Suppressor macrophage treated with lipopolysaccharide for 4 hours (primary cell): ENCODE data around the gene SRSF9.
"Not testable (repeated sequence)": the region's sequence is repeated elsewhere in the genome, so short reads cannot be mapped to it uniquely, and the experiment has no call there.

ENCODE experiments used
- DNase-seq: peaks from one replicate; pipeline ENCODE4 v3.0.0-alpha.2; 2020

Gene SRSF9

GRCh38 chr12:120469450-120470149, at the start of gene SRSF9:
Gene SRSF9, minus strand, starts transcription at chr12:120469748. Its CDS starts 139 bp downstream, at chr12:120469609.
- DNase-seq, result peak; percentile 99

- not testable (repeated sequence) for DNase-seq
Observed at GRCh38 chr12:120519324-120519723, 49.8 kb upstream of the SRSF9 start.

- no peak for DNase-seq
Observed at GRCh38 chr12:120515496-120515895, 45.9 kb upstream of the SRSF9 start.

- no peak for DNase-seq
Observed at GRCh38 chr12:120514002-120514401, 44.5 kb upstream of the SRSF9 start.

- no peak for DNase-seq
Observed at GRCh38 chr12:120508537-120508936, 39.0 kb upstream of the SRSF9 start.

- DNase-seq, result no peak
Observed at GRCh38 chr12:120504587-120504986, 35.0 kb upstream of the SRSF9 start.

- DNase-seq, result no peak
Observed at GRCh38 chr12:120500581-120500980, 31.0 kb upstream of the SRSF9 start.

- no peak for DNase-seq
Observed at GRCh38 chr12:120498870-120499515, 29.4 kb upstream of the SRSF9 start.

- DNase-seq, result no peak
Observed at GRCh38 chr12:120497524-120498150, 28.1 kb upstream of the SRSF9 start.

GRCh38 chr12:120496413-120497340, 27.1 kb upstream of the SRSF9 start:
- peak; percentile 71 for DNase-seq

- DNase-seq, result peak; percentile 99
Observed at GRCh38 chr12:120495731-120496412, 26.3 kb upstream of the SRSF9 start, which contains the start of gene DYNLL1. Gene DYNLL1, plus strand, starts transcription at chr12:120496113. Its CDS starts 309 bp downstream, at chr12:120496422.

- no peak for DNase-seq
Observed at GRCh38 chr12:120495186-120495730, 25.7 kb upstream of the SRSF9 start.

- no peak for DNase-seq
Observed at GRCh38 chr12:120490833-120491512, 21.4 kb upstream of the SRSF9 start.

GRCh38 chr12:120490325-120490724, 20.8 kb upstream of the SRSF9 start:
- no peak for DNase-seq

GRCh38 chr12:120489018-120489417, 19.5 kb upstream of the SRSF9 start:
- no peak for DNase-seq

- DNase-seq, result no peak
Observed at GRCh38 chr12:120488057-120488640, 18.6 kb upstream of the SRSF9 start.

GRCh38 chr12:120487552-120487951, 18.0 kb upstream of the SRSF9 start:
- not testable (repeated sequence) for DNase-seq

- no peak for DNase-seq
Observed at GRCh38 chr12:120485961-120486881, 16.7 kb upstream of the SRSF9 start.

- DNase-seq, result peak; percentile 33
Observed at GRCh38 chr12:120483621-120484020, 14.1 kb upstream of the SRSF9 start.
